HG03196 (cell line): ENCODE results near the gene EDN2.

Source experiments
- ATAC-seq: cut with Tn5 transposase; IDR thresholded peaks from one replicate; pipeline ENCODE4 v1.9.1; 2021; ENCODE audit not compliant: unreplicated experiment

EDN2 gene

DNA sequence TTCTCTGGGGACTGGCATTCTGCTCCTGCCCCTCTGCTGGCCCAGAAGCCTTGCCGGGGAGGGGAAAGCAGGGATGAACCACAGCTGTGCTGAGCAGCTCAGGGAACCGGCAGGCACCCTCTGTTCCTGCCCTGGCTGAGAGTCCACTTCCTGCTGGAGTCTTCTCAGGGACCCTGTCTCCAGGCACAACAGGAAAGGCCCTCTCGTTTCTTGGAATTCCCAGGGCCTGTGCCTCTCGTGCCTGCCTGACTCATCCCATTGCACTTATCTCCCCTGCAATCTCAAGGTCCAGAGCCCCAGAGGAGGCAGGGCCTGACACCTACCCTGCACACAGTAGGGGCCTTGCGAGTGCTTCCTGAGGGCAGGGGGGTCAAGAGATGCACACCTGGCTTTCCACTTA lies 1.1 kb upstream of the EDN2 start:
- no peak for ATAC-seq

DNA sequence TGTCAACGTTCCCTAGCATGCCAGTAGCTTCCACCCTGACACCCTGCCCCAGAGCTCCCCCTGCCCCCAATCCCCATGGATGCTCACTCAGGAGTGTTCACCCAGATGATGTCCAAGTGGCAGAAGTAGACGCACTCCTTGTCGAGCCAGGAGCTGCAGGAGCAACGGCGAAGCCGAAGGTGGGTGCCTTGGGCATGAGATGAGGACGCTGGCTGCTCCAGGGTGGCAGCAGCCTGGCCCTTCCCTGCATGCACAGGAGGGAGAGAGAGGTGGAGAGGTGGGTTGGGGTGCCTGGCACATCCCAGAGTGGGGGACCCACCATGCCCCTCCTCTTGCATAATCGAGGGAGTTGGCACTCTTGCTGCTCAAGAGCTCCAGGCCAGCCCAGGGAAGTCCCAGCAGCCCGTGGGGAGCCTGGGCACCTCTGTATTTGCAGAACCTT lies 502 bp downstream of the EDN2 start:
- no peak for ATAC-seq

GRCh38 chr1:41483001-41483850 lies 1.3 kb downstream of the EDN2 start:
- ATAC-seq, result no peak

DNA sequence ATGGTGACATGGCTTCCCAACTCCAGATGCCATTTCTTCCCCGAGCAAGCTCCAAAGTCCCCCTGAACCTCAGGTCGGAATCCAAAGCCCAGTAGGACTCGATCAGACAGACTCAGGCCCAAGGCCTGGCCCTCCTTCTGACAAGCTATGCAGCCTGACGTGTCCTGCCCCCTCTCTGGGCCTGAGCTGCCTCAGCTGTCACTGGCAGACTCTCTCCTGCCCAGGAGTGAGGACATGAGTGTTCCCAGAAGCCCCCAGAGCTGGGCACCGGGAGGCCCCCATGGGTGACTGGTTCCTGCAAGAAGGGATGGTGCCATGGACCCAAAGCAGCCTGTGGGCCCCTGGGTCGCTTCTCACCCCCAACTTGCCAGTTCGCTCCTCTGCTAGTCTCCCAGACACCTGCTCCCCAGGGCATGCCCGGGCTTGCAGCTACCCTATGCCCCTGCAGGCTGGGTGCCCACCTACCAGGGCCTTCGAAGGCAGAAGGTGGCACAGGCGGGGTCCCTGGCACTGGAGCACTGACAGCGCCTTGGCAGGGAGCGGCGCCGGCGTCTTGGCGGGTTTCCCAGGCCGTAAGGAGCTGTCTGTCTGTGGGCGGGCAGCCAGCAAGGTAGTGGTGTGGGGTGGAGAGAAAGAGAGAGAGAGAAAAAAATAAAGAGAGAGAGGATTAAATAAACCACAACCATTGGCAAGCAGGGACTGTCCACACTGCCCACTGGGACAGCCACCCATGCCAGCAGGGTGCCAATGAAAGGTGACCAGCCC lies 2.3 kb downstream of the EDN2 start:
- ATAC-seq, result no peak

DNA sequence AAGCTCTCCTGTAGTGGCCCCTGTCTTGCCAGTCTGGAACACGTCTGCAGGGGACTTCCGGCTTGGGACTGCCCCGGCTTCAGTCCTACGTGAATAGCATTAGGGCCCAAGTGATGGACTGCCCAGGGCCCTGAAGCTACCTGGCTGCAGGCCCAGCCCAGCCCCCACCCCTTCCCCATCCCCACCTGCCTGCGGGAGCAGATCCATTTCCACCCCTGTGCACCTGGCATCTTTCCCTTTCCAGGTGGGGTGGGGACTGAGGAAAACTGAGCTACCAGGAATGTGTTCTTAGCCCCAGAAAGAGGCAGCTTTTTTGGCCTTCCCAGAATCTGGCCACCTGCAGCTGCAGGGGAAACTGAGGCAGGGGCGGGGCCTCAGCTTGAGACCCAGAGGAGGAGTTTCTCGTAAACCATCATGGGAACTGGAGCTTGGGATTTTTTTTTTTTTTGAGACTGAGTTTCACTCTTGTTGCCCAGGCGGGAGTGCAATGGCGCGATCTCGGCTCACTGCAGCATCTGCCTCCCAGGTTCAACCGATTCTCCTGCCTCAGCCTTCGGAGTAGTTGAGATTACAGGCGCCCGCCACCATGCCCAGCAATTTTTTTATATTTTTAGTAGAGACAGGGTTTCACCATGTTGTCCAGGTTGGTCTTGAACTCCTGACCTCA lies 3.2 kb downstream of the EDN2 start:
- ATAC-seq, result no peak

DNA sequence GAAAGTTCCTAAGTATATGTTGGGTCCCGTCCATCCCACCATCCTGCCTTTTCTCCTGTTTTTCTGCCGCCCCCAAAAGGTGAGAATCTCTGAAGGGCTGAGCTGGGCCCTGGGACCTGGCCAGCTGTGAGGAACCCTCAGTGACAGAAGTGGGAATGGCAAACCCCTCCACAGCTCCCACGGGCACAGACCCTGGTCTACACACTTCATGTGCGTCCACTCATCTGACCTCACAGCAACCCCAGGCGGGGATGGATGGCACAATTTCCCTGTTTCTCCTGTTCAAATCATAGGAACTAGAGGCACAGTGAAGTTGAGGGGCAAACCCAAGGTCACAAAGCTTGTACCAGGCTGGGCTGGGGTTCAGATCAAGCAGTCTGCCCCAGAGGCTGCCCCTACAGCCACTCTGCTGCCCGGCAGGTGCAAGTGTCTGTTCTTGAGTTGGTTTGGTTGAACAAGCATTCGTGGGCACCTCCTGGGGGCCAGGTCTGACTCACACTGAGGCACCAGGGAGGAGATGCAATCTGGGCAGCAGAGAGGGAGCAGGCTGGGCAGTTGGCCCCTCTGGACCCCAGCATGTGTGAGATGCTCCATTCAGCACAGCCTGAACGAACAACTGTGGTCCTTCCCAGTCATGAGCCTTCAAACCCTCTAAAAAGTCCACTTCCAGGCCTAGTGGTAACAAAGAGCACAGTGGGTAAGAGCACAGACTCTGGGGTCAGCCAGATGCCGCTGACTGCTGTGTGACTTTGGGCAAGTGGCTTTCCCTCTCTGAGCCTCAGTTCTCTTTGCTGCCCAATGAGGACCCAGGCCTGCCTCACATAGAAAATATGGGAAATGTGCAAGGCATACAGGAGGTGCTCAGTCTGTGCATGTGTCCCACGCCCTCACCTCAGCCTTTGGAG lies 4.0 kb downstream of the EDN2 start:
- ATAC-seq, result no peak

GRCh38 chr1:41479808-41480160 lies 4.7 kb downstream of the EDN2 start:
- ATAC-seq, result no peak

DNA sequence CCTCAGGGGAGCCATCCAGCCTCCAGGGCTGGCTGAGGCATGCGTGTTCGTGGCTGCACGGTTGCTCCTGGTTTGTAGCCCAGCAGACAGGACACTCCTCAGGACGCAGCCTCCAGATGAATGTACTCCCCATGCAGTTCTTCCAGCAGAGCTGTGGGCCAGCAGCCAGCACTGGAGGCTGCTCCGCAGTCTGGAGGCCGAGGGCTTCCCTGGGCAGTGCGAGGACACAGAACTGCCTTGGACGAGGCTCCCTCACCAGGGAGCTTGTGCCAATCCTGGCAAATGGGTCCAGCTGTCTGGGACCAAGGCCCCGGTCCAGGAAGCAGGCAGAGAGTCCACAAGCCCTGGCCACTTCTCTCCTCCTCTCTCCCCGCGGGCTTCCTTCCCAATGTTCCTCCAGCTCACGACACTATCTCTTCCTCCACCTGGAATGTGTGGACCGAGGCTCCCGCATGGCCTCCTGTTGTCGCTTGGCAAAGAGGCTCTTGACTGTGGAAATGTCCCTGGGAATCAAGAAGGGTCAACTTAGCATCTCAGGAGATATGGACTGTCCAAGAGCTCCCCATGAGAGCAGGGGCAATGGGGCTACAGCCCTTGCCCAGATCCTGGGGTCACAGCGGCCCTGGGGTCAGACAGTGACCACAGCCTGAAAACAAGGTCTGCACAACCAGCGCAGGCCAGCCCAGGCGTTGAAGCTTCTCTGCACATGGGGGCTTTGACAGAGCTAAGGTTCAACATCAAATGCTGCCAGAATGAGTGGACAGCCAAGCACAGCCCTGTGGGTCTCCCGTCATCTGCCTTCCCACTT lies 5.3 kb downstream of the EDN2 start:
- ATAC-seq, result no peak

- no peak for ATAC-seq
These were observed 6.2 kb downstream of the EDN2 start for GRCh38 chr1:41478118-41478748.

DNA sequence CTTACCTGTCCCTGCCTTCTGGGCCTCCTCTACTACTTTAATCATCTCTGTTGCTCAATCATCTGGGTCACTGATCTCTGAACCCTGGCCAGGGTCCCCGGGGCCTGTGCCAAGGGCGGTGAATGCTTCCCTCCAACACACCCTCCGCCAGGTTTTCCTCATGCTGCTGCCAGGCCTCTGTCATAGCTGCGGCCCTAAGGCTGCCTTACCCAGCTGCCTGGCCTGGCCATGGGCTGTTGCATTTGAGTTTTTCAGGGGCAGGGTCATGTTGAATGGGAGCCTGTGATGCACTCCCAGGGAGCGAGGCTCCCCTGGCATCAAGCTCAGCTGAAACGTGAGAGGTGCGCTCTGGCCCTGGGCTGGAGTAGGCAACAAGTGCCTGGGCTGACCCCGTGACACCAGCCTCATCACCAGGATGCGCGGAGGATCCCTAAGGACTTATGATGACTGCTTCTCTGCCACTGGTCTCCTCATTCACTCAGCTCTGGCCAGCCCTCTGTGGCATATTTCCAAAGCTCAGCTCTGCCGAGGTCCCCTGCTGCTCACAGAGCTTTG lies 7.6 kb downstream of the EDN2 start:
- no peak for ATAC-seq

GRCh38 chr1:41475859-41476567 lies 8.5 kb downstream of the EDN2 start:
- no peak for ATAC-seq

DNA sequence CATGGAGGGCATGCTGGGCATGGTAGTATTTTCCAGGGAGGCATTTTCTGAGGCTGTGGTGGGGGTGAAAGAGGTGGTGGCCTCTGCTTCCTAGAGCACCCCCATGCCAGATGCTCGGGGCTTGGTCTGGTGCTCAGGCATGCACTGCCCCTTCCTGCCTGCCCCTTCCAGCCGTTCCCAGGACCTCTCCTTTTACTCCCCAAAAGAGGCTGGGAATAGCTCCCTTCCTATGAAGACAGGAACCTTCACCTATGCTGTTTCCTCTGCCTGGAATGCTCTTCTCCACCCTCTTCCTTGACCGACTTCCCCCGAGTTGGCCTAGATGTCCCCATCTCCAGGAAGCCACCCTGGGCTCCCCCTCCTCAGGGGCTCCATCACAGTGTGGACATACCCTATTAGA lies 9.1 kb downstream of the EDN2 start:
- ATAC-seq, result no peak

GRCh38 chr1:41474490-41475271 lies 9.8 kb downstream of the EDN2 start:
- no peak for ATAC-seq

DNA sequence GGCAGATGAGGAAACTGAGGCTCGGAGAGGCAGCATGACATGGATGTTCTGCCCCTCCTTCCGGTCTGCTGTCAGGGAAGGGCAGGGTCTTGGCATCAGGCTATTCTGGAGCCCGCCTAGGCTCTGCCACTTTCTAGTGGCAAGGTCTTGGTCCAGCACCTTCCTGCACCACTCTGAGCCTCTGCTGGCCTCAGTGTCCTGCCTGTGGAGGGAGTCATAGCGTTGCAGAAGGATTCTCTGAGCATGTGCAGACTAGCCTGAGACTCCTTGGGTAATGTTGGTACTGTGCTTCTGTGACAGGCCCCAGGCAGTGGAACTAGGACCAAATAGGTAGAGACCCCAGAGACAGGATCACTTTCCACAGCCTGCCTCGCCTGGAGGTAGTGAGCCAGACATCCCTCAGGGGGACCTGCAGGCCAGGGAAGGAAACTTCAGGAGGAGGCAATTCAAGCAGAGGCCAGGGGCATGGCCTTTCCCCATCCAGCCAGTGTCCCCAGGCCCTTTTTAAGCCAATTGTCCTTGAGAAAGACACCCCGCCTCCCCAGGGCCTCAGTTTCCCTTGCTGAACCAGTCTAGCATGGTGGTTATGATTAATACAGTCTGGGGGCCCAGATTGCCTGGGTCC lies 10.6 kb downstream of the EDN2 start:
- ATAC-seq, result no peak

- ATAC-seq, result no peak
These were observed 12.8 kb downstream of the EDN2 start for GRCh38 chr1:41471658-41472057.

DNA sequence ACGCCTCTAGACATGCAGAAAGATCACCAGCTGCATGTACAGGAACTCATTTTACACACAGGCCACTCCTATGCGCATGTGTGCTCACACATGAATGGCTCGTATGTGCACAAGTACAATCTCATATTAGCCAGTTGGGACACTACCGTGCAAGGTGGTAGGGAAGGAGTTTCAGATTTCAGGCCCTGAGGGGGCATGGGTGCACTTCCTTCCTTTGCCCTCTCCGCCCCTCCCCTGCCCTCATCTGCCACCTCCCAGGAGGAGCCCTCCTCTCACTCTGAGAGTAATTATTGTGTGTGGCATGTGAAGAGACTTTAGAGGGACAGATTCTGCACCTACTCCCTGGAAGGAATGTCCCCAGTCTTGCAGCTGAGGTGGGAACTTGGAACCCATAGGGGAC lies 14.8 kb downstream of the EDN2 start:
- no peak for ATAC-seq

DNA sequence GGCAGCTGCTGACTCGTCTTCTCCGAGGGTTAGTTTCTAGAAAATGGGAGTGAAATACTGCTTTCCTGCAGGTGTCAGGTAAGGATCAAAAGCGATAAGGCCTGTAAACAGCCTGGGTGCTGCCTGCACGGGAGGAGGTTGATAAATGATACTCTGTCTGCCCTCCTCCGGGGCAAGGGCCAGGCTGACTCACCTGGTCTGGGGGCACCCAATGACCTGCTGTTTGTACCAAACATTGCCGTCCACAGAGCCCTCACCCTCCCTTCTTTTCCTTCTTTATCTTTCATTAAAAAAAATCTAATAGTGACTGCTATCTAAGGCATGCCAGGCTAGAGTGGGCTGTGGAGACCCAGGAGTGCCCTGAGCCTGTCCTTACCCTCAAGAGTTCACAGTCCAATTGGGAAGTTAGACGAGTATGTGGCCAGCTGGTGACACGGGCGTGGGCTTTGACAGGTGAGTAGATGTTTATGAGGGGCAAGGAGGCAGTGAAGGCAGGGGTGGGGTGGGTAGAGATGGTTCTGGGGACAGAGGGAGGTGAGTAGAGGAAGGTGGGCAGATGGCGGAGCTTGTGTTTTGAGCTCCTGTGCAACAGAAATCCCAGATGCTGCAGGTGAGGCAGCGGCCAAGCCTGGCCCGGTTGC lies 16.2 kb downstream of the EDN2 start:
- no peak for ATAC-seq
